Measurements from ENCODE around the gene ADGRB2. TPM values are rescaled to one million over a fixed set of nuclear protein-coding genes. Genes with fewer than 3 reads are reported as not detected.

Gene ADGRB2
- polyA plus RNA-seq, 3 donors: not detected

DNA sequence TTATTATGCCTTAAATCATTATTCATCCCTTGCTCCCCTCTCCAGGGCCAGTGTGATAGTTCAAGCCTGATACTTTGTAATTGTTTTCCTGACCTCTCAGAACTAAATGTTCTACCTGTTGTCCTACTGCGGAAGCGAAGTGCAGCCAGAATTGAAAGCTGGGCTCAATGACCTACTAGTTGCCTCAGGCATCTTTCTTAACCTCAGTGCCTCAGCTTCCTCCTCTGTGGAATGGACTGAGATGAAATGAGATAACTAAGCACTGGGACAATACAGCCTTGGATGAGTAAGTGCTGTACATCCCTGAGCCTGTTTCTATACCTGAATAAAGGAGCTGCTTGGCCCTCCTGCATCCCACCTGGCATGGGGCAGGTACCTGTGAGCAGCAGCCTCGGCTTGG is 86.7 kb downstream of the ADGRB2 start:
- H3K27me3 Mint-ChIP-seq (ENCODE audit: low read depth in 3 of 3): peaks cover 2 to 10% (median 8%) of the 10 kb centered on the region in 3 donors
- H3K79me2 ChIP-seq (ENCODE audit: insufficient read depth, low read length): no peaks in the 10 kb centered on the region
- H3K4me2 ChIP-seq (replicated peaks; ENCODE audit: extremely low read depth, low read length, poor library complexity, severe bottlenecking): no peak overlapping the region
- no peaks in the 10 kb centered on the region for H3K4me1 ChIP-seq (ENCODE audit: control insufficient read depth in 1 of 2, insufficient read depth in 2 of 2, low read length in 2 of 2)
- no peak for TF ChIP-seq CTCF (IDR thresholded peaks at IDR 0.05)
- H3K4me3 ChIP-seq (replicated peaks in 1 of 3; ENCODE audit: low read depth in 2 of 3, low read length in 3 of 3): no peak overlapping the region
- no peak overlapping the region for H3K9ac ChIP-seq (ENCODE audit: insufficient read depth, low read length, poor library complexity, severe bottlenecking)
- no peak overlapping the region for H3K4me3 Mint-ChIP-seq
- H4K20me1 ChIP-seq (ENCODE audit: insufficient read depth, low read length): no peaks in the 10 kb centered on the region
- no peak overlapping the region for H3K27ac ChIP-seq (ENCODE audit: low read depth in 1 of 2, low read length in 2 of 2)
- H3K27me3 ChIP-seq (ENCODE audit: control insufficient read depth in 2 of 2, insufficient read depth in 2 of 2, low read length in 2 of 2): no peaks in the 10 kb centered on the region
- intact Hi-C loops (cut with micrococcal nuclease): no loop called here
- no peaks in the 10 kb centered on the region for H3K36me3 ChIP-seq (replicated peaks in 1 of 2; ENCODE audit: control insufficient read depth in 1 of 2, insufficient read depth in 2 of 2, low read length in 2 of 2)
- no peaks in the 10 kb centered on the region for H3K9me3 Mint-ChIP-seq
- H2AFZ ChIP-seq (ENCODE audit: insufficient read depth, low read depth, low read length, poor library complexity, severe bottlenecking): no peak overlapping the region
- DNase-seq: no peak
- H3K36me3 Mint-ChIP-seq: no peaks in the 10 kb centered on the region
- 73% methylated on average over 3 of the region's 3 CpGs for WGBS (ENCODE audit: insufficient coverage)
- H3K27ac Mint-ChIP-seq: no peak overlapping the region
- H3K9me3 ChIP-seq (replicated peaks in 1 of 2; ENCODE audit: control insufficient read depth in 1 of 2, insufficient read depth in 1 of 2, low read length in 2 of 2): no peaks in the 10 kb centered on the region
- no peaks in the 10 kb centered on the region for H3K4me1 Mint-ChIP-seq

Small RNA genes within 50 kb of the gene (small RNA-seq; reads per million reads assigned to genes)
- gene MIR4254 (ENCODE audit: insufficient read length, low read depth): not detected

Other genes with a start within 250 kb of the ADGRB2 start
- under 1 TPM in 1 of 3 donors, not detected in 2; 0.07 TPM for gene TINAGL1, start 187.8 kb downstream of the ADGRB2 start, polyA plus RNA-seq
- not detected for gene HCRTR1, start 146.7 kb downstream of the ADGRB2 start, polyA plus RNA-seq
- 10 to 100 TPM; 36.6 to 81.7 (median 70.7) TPM for gene PEF1, start 119.5 kb downstream of the ADGRB2 start, polyA plus RNA-seq
- gene COL16A1, start 60.3 kb downstream of the ADGRB2 start, polyA plus RNA-seq: under 1 TPM in 1 of 3 donors, not detected in 2; 0.13 TPM
- gene SPOCD1, start 51.7 kb upstream of the ADGRB2 start, polyA plus RNA-seq: not detected
- 100 to 1,000 TPM; 227 to 501 (median 294) TPM for gene PTP4A2, start 174.0 kb upstream of the ADGRB2 start, polyA plus RNA-seq
- gene KHDRBS1, start 249.5 kb upstream of the ADGRB2 start, polyA plus RNA-seq: 10 to 100 TPM; 40.7 to 65.6 (median 51.6) TPM

Data from CD14-positive monocyte (primary cell).